ENCODE results near the gene SALL4.

- no peak for TF ChIP-seq CTCF (IDR thresholded peaks at IDR 0.05)
- no peak for TF ChIP-seq EP300 (IDR thresholded peaks at IDR 0.05; ENCODE audit: low read depth)
- TF ChIP-seq POLR2A (IDR thresholded peaks at IDR 0.05) = no peak
- TF ChIP-seq POLR2AphosphoS5 (IDR thresholded peaks at IDR 0.05) = no peak
These were observed 8.1 kb upstream of the SALL4 start for GRCh38 chr20:51810155-51811041.

Data from transverse colon (tissue), 4 donors.